IPS-15b (cell line): ENCODE data around the gene NKAIN2.

Experiments used
- H3K27me3 ChIP-seq: one replicate; pipeline ENCODE4 v1.6.1; 2013; ENCODE audit warnings: low read length; ENCODE audit not compliant: control insufficient read depth, insufficient read depth
- H3K36me3 ChIP-seq: one replicate; pipeline ENCODE4 v1.6.1; 2013; ENCODE audit warnings: low read length; ENCODE audit not compliant: control insufficient read depth, insufficient read depth
- H3K4me1 ChIP-seq: one replicate; pipeline ENCODE4 v1.6.1; 2013; ENCODE audit warnings: mild to moderate bottlenecking, low read length; ENCODE audit not compliant: control insufficient read depth, insufficient read depth
- H3K4me3 ChIP-seq: one replicate; pipeline ENCODE4 v1.5.1; 2013; ENCODE audit warnings: low read depth, low read length
- H3K9ac ChIP-seq: one replicate; pipeline ENCODE4 v1.6.1; 2013; ENCODE audit warnings: low read depth, mild to moderate bottlenecking, low read length
- H3K9me3 ChIP-seq: one replicate; pipeline ENCODE4 v1.6.1; 2013; ENCODE audit warnings: mild to moderate bottlenecking, low read length; ENCODE audit not compliant: control insufficient read depth, insufficient read depth

Gene NKAIN2

GRCh38 chr6:124741341-124741740 is 937.7 kb downstream of the NKAIN2 start:
- no peak overlapping the region for H3K4me3 ChIP-seq
- no peaks in the 10 kb centered on the region for H3K27me3 ChIP-seq
- H3K9me3 ChIP-seq: no peaks in the 10 kb centered on the region
- H3K4me1 ChIP-seq: no peaks in the 10 kb centered on the region
- no peak overlapping the region for H3K9ac ChIP-seq
- H3K36me3 ChIP-seq: no peaks in the 10 kb centered on the region

- Histone ChIP-seq H3K36me3 (no peaks in the 10 kb centered on the region), H3K9me3 (no peaks in the 10 kb centered on the region), H3K4me3 (no peak overlapping the region), H3K9ac (no peak overlapping the region), H3K27me3 (no peaks in the 10 kb centered on the region), H3K4me1 (no peaks in the 10 kb centered on the region)
Measured at GRCh38 chr6:124742971-124743370, 939.3 kb downstream of the NKAIN2 start.

GRCh38 chr6:124743420-124743819 is 939.8 kb downstream of the NKAIN2 start:
- no peaks in the 10 kb centered on the region for H3K4me1 ChIP-seq
- H3K9ac ChIP-seq: no peak overlapping the region
- H3K9me3 ChIP-seq: no peaks in the 10 kb centered on the region
- peaks cover 2% of the 10 kb centered on the region for H3K27me3 ChIP-seq
- H3K36me3 ChIP-seq: no peaks in the 10 kb centered on the region
- H3K4me3 ChIP-seq: no peak overlapping the region

DNA sequence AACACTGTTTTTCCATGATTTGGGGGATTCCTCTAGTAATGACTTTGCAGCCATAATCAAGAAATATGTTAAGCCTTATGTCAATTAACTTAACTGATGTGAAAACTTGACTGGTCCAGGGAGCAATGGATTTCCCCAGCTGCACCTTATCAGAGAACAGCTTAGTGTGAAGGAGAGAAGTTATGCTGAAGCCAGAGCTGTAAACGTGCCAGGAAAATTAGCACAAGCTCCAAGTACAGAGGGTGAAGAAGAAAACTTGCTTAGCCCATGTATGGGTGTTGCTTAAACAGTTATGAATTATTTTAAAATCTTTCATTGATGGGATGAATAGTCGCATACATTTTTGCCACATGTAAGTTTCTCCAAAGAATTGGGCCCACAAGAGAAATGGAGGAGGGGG is 943.7 kb downstream of the NKAIN2 start:
- Histone ChIP-seq H3K9ac (no peak overlapping the region), H3K27me3 (peaks cover 19% of the 10 kb centered on the region), H3K4me1 (no peaks in the 10 kb centered on the region)

DNA sequence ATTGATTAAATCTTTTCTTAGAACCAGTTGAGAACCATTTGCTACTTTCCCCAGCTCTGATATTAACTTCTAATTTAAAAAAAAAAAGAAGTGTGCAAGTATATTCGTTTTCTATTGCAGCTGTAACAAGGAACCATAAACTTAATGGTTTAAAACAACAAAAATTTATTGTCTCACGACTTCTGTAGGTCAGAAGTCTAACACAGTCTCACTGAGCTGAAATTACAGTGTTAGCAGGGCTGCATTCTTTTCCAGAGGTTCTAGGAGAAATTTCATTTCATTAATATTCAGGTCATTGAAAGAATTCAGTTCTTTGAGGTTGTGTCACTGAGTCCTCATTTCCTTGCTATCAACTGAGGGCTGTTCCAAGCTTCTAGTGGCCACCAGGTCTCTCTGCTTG is 945.1 kb downstream of the NKAIN2 start:
- H3K9me3 ChIP-seq: no peaks in the 10 kb centered on the region

More for the DNA sequence above, 943.7 kb downstream of the NKAIN2 start:
- Histone ChIP-seq H3K36me3 (no peaks in the 10 kb centered on the region), H3K4me3 (no peak overlapping the region), H3K9me3 (no peaks in the 10 kb centered on the region)

GRCh38 chr6:124753001-124753400 is 949.3 kb downstream of the NKAIN2 start:
- no peaks in the 10 kb centered on the region for H3K36me3 ChIP-seq
- no peak overlapping the region for H3K9ac ChIP-seq
- no peaks in the 10 kb centered on the region for H3K9me3 ChIP-seq
- no peaks in the 10 kb centered on the region for H3K4me1 ChIP-seq
- H3K4me3 ChIP-seq: no peak overlapping the region
- peaks cover 19% of the 10 kb centered on the region for H3K27me3 ChIP-seq

More for the DNA sequence above, 945.1 kb downstream of the NKAIN2 start:
- Histone ChIP-seq H3K36me3 (no peaks in the 10 kb centered on the region), H3K4me1 (no peaks in the 10 kb centered on the region), H3K4me3 (no peak overlapping the region), H3K9ac (no peak overlapping the region), H3K27me3 (peaks cover 19% of the 10 kb centered on the region)

DNA sequence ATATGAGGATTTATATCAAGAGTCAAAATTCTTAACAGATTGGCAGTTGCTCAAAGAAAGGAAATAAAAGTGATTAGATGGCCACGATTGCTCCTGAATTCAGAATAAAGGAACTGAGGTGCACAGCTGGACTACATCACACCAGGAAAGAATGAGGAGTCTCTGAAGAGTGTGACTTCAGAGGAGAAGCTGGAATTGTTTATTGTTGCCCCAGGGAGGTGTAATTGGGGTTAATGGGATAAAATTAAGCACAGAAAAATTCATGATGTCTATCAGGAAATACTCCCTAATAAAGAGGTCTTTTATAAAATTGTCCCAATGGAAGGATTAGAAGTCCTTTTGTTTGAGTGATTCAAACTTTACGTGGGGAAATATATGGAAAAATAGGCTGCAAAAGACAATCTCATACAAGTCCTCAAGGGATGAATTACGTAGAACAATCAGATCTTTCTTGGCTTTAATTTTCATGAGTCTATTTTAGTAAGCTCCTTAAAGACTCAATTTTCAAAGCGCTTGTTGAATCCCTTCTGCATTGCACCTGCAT is 950.0 kb downstream of the NKAIN2 start:
- Histone ChIP-seq H3K27me3 (peaks cover 17% of the 10 kb centered on the region), H3K4me1 (no peaks in the 10 kb centered on the region), H3K36me3 (no peaks in the 10 kb centered on the region), H3K9ac (no peak overlapping the region), H3K9me3 (no peaks in the 10 kb centered on the region), H3K4me3 (no peak overlapping the region)

DNA sequence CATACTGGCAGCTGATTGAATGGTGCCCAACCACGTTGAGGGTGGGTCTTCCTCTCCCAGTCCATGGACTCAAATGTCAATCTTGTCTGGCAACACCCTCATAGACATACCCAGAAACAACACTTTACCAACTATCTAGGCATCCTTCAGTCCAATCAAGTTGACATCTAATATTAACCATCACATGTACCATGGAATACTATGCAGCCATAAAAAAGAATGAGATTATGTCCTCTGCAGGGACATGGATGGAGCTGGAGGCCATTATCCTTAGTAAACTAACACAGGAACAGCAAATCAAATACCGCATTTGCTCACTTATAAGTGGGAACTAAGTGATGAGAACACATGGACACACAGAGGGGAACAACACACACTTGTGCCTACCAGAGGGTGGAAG is 951.7 kb downstream of the NKAIN2 start:
- Histone ChIP-seq H3K9me3 (no peaks in the 10 kb centered on the region), H3K9ac (no peak overlapping the region), H3K4me1 (no peaks in the 10 kb centered on the region), H3K36me3 (no peaks in the 10 kb centered on the region), H3K27me3 (peaks cover under 1% of the 10 kb centered on the region), H3K4me3 (no peak overlapping the region)

DNA sequence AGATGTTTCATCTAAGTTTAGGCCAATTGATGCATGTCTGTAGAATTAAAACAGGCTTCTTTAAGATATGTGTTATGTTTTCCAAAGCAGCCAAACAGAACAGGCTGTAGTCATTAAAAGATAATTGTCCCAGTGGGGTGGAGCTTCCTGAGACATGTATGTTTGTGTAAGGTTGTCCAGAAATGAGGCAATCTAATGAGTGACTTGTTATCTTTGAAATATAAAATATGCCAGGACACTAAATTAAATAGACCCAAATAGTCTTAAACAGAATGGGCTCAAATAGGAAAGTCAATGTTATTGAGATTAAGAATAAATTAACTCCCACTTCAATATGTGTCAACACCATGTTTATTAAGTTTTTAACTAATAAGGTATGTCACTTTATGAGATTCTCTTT is 953.9 kb downstream of the NKAIN2 start:
- Histone ChIP-seq H3K9me3 (no peaks in the 10 kb centered on the region), H3K4me1 (no peaks in the 10 kb centered on the region), H3K4me3 (no peak overlapping the region), H3K9ac (no peak overlapping the region), H3K36me3 (no peaks in the 10 kb centered on the region), H3K27me3 (no peaks in the 10 kb centered on the region)

- no peak overlapping the region for H3K9ac ChIP-seq
- no peaks in the 10 kb centered on the region for H3K36me3 ChIP-seq
- H3K27me3 ChIP-seq: no peaks in the 10 kb centered on the region
- H3K4me3 ChIP-seq: no peak overlapping the region
- no peaks in the 10 kb centered on the region for H3K4me1 ChIP-seq
- H3K9me3 ChIP-seq: no peaks in the 10 kb centered on the region
Measured at GRCh38 chr6:124758663-124759062, 955.0 kb downstream of the NKAIN2 start.

- H3K9me3 ChIP-seq: no peaks in the 10 kb centered on the region
- H3K4me3 ChIP-seq: no peak overlapping the region
- H3K36me3 ChIP-seq: no peaks in the 10 kb centered on the region
- H3K27me3 ChIP-seq: no peaks in the 10 kb centered on the region
- no peak overlapping the region for H3K9ac ChIP-seq
- H3K4me1 ChIP-seq: peaks cover 5% of the 10 kb centered on the region
Measured at GRCh38 chr6:124765280-124765679, 961.6 kb downstream of the NKAIN2 start.

DNA sequence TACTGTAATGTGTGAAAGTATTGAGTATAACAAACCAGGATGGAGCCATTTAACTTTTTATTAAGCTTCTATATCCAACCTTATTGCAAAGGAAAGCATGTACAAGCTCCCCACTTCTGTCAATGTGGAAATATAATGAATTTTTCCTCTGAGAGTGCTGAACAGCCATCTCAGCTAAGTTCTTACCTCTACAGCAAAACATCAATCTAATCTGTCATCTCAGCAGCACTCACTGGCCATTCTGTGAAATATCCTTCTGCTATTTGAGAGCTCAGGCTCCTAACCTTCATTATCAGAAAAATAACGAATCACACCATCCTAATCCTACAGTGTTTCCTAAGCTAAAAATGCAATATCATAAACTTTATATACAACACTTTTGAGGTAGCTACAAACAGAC is 964.6 kb downstream of the NKAIN2 start:
- Histone ChIP-seq H3K36me3 (no peaks in the 10 kb centered on the region), H3K4me1 (peaks cover 5% of the 10 kb centered on the region), H3K9ac (no peak overlapping the region), H3K9me3 (no peaks in the 10 kb centered on the region), H3K4me3 (no peak overlapping the region), H3K27me3 (no peaks in the 10 kb centered on the region)
